Measurements from ENCODE around the gene MN1. TPM values are rescaled to one million over a fixed set of nuclear protein-coding genes. Genes with fewer than 3 reads are reported as not detected.

The MN1 gene
- polyA plus RNA-seq, 4 donors: 0.81 to 2.6 (median 2.1) TPM; not detected in 1

DNA sequence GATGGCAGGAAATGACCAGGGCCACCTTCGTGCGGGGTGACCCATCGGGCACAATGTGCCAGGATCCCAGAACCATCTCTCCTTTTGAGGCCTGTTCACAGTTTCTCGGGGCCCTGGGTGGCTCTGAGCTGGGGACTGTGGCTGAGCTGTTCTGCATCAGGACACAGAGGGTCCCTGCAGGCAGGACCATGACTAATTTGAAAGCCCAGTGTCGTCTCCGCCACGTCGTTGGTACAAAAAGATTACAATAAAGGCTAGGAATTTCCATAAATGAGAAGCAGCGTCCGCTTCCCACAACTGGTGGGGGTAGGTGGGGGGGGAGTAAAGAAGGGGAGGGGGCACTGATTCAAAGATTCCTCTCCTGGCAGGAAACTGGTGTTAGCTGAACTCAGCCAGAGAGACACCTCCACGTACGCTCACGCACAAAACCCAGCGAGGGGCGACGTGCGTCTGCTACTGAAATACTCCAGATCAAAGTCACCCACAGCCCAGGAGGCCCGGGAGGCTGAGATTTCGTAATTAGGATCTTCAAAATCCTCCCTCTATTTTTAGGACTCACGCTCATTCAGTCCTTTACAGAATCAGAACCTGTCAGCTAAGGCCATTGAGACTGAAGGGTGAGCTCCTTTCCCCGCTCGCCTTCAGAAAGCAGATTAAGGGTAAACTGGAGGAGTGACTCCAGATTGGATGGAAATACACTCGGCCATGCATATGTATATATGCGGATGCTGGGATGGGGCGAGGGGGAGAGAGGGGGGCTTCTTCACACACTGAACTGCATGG is 11.0 kb downstream of the MN1 start:
- no peak overlapping the region for H3K4me3 ChIP-seq (ENCODE audit: low read depth in 1 of 3, low read length in 3 of 3)
- FAIRE-seq: no peak

GRCh38 chr22:27788500-27789288 is 12.9 kb downstream of the MN1 start:
- DNase-seq (no peak), FAIRE-seq (no peak)
- H3K27ac ChIP-seq (ENCODE audit: low read depth in 1 of 3, low read length in 2 of 3): no peak overlapping the region
- 87 to 89% (median 87%) methylated on average over 20 of the region's 20 CpGs for WGBS, 3 donors
- peaks cover 0 to 22% (median 0%) of the 10 kb centered on the region in 3 donors for H3K27me3 ChIP-seq (ENCODE audit: control insufficient read depth in 3 of 3, insufficient read depth in 3 of 3, low read length in 3 of 3)
- H3K9me3 ChIP-seq (ENCODE audit: control insufficient read depth in 2 of 2, insufficient read depth in 1 of 2, low read depth in 1 of 2, low read length in 1 of 2): no peaks in the 10 kb centered on the region
- H3K4me1 ChIP-seq (ENCODE audit: control insufficient read depth in 3 of 3, insufficient read depth in 2 of 3, low read depth in 1 of 3, low read length in 2 of 3): peaks cover 0 to 15% (median 0%) of the 10 kb centered on the region in 3 donors
- peaks cover 0 to 6% (median 0%) of the 10 kb centered on the region in 3 donors for H3K36me3 ChIP-seq (ENCODE audit: control insufficient read depth in 3 of 3, insufficient read depth in 2 of 3, low read depth in 1 of 3, low read length in 3 of 3)
- no peak overlapping the region for H3K4me3 ChIP-seq (ENCODE audit: low read depth in 1 of 3, low read length in 3 of 3)

More for the DNA sequence above, 11.0 kb downstream of the MN1 start:
- Histone ChIP-seq H3K4me1 (ENCODE audit: control insufficient read depth in 3 of 3, insufficient read depth in 2 of 3, low read depth in 1 of 3, low read length in 2 of 3) (peaks cover 0 to 15% (median 0%) of the 10 kb centered on the region in 3 donors), H3K36me3 (ENCODE audit: control insufficient read depth in 3 of 3, insufficient read depth in 2 of 3, low read depth in 1 of 3, low read length in 3 of 3) (peaks cover 0 to 8% (median 0%) of the 10 kb centered on the region in 3 donors), H3K9me3 (ENCODE audit: control insufficient read depth in 2 of 2, insufficient read depth in 1 of 2, low read depth in 1 of 2, low read length in 1 of 2) (no peaks in the 10 kb centered on the region), H3K27ac (ENCODE audit: low read depth in 1 of 3, low read length in 2 of 3) (peak overlapping the region in 1 of 3 donors; percentile 51), H3K27me3 (ENCODE audit: control insufficient read depth in 3 of 3, insufficient read depth in 3 of 3, low read length in 3 of 3) (peaks cover 0 to 35% (median 0%) of the 10 kb centered on the region in 3 donors)
- no peak for DNase-seq
- 75 to 87% (median 81%) methylated on average over 25 of the region's 25 CpGs for WGBS, 3 donors

DNA sequence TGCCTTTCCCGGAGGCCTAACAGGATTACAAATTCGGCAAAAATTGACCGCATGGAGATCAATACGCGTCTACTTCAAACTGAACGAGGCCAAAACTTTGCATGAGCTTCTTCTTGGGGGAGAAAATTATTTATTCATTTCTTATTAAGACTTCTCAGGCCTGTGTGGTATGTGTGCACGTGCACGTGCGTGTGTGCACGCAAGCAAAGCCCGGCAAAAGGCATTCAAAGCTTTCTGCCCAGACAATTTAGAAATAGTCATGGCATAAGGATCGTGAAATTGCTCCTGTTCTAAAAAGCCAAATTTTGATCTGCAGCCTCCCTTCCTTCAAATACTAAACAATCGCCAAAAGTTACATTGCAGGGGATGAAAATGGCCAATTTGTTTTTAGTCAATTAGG is 14.6 kb downstream of the MN1 start:
- peaks cover 0 to 9% (median 0%) of the 10 kb centered on the region in 3 donors for H3K4me1 ChIP-seq (ENCODE audit: control insufficient read depth in 3 of 3, insufficient read depth in 2 of 3, low read depth in 1 of 3, low read length in 2 of 3)
- H3K27me3 ChIP-seq (ENCODE audit: control insufficient read depth in 3 of 3, insufficient read depth in 3 of 3, low read length in 3 of 3): peaks cover 0 to 16% (median 0%) of the 10 kb centered on the region in 3 donors
- H3K27ac ChIP-seq (ENCODE audit: low read depth in 1 of 3, low read length in 2 of 3): no peak overlapping the region
- no peak overlapping the region for H3K4me3 ChIP-seq (ENCODE audit: low read depth in 1 of 3, low read length in 3 of 3)
- DNase-seq (no peak), FAIRE-seq (no peak)
- 85 to 93% (median 87%) methylated on average over 13 of the region's 13 CpGs for WGBS, 3 donors
- H3K36me3 ChIP-seq (ENCODE audit: control insufficient read depth in 3 of 3, insufficient read depth in 2 of 3, low read depth in 1 of 3, low read length in 3 of 3): peaks cover 0 to 7% (median 0%) of the 10 kb centered on the region in 3 donors
- H3K9me3 ChIP-seq (ENCODE audit: control insufficient read depth in 2 of 2, insufficient read depth in 1 of 2, low read depth in 1 of 2, low read length in 1 of 2): no peaks in the 10 kb centered on the region

DNA sequence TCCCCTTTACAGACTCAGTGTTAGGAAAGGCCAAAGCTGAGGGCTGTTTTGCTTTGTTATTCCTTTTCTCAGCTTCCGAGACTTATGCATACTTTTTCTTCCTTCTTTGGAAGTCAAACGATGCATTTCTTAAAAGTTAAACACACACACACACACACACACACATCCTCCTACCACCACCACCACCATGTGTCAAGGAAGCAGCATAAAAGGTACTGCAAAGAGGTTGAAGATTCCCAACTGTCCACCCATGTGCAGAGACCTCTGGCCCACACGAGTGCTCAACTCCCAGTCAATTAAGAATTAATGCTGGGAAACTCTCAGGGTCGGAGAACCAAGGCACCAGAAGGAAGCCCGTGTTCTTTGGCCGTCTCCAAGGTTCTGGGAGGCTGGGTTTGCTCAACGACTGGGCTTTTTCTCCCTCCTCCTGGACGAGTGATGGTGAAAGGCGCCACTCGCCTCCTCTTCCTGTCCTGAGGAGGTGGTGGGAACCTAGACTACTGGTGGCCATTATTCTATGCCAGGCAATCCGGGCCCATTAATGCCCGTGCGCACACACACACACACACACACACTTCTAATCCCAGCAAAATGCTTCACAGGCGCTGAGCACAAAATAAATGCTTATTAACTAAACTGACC is 15.1 kb downstream of the MN1 start:
- Histone ChIP-seq H3K9me3 (ENCODE audit: control insufficient read depth in 2 of 2, insufficient read depth in 1 of 2, low read depth in 1 of 2, low read length in 1 of 2) (no peaks in the 10 kb centered on the region), H3K4me1 (ENCODE audit: control insufficient read depth in 3 of 3, insufficient read depth in 2 of 3, low read depth in 1 of 3, low read length in 2 of 3) (peaks cover 0 to 4% (median 0%) of the 10 kb centered on the region in 3 donors), H3K36me3 (ENCODE audit: control insufficient read depth in 3 of 3, insufficient read depth in 2 of 3, low read depth in 1 of 3, low read length in 3 of 3) (peaks cover 0 to 7% (median 0%) of the 10 kb centered on the region in 3 donors), H3K27me3 (ENCODE audit: control insufficient read depth in 3 of 3, insufficient read depth in 3 of 3, low read length in 3 of 3) (peaks cover 0 to 11% (median 0%) of the 10 kb centered on the region in 3 donors), H3K27ac (ENCODE audit: low read depth in 1 of 3, low read length in 2 of 3) (peak overlapping the region in 2 of 3 donors; percentile 45 to 83), H3K4me3 (ENCODE audit: low read depth in 1 of 3, low read length in 3 of 3) (no peak overlapping the region)
- no peak for DNase-seq
- no peak for FAIRE-seq
- WGBS, 3 donors: 71 to 79% (median 77%) methylated on average over 14 of the region's 14 CpGs

DNA sequence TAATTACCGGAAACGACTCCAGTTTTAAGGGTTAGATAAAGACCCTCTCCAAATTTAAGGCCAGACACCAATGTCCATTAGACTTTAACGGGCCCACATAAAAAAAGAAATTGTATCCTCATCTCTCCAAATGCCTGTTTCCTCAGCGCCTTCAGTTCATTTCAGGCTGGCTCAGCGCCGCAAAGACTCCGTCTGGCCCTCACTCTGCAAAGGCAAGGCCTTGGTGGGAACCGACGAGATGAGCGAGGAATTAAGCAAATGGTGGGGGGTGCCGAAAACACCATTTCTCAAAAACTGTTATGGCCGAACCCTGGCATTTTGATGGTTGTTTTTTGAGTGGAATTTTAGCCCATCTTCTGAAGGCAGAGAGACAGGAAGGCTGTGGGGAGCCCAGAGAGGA is 15.7 kb downstream of the MN1 start:
- no peak for FAIRE-seq
- peaks cover 0 to 7% (median 0%) of the 10 kb centered on the region in 3 donors for H3K36me3 ChIP-seq (ENCODE audit: control insufficient read depth in 3 of 3, insufficient read depth in 2 of 3, low read depth in 1 of 3, low read length in 3 of 3)
- no peaks in the 10 kb centered on the region for H3K9me3 ChIP-seq (ENCODE audit: control insufficient read depth in 2 of 2, insufficient read depth in 1 of 2, low read depth in 1 of 2, low read length in 1 of 2)
- DNase-seq: no peak
- WGBS, 3 donors: 64 to 87% (median 70%) methylated on average over 12 of the region's 12 CpGs
- no peak overlapping the region for H3K4me3 ChIP-seq (ENCODE audit: low read depth in 1 of 3, low read length in 3 of 3)
- peaks cover 0 to 5% (median 0%) of the 10 kb centered on the region in 3 donors for H3K27me3 ChIP-seq (ENCODE audit: control insufficient read depth in 3 of 3, insufficient read depth in 3 of 3, low read length in 3 of 3)
- H3K27ac ChIP-seq (ENCODE audit: low read depth in 1 of 3, low read length in 2 of 3): peak overlapping the region in 2 of 3 donors; percentile 45 to 83
- no peaks in the 10 kb centered on the region for H3K4me1 ChIP-seq (ENCODE audit: control insufficient read depth in 3 of 3, insufficient read depth in 2 of 3, low read depth in 1 of 3, low read length in 2 of 3)

GRCh38 chr22:27784120-27784475 is 17.5 kb downstream of the MN1 start:
- no peaks in the 10 kb centered on the region for H3K9me3 ChIP-seq (ENCODE audit: control insufficient read depth in 2 of 2, insufficient read depth in 1 of 2, low read depth in 1 of 2, low read length in 1 of 2)
- 80 to 91% (median 87%) methylated on average over 6 of the region's 6 CpGs for WGBS, 3 donors
- H3K36me3 ChIP-seq (ENCODE audit: control insufficient read depth in 3 of 3, insufficient read depth in 2 of 3, low read depth in 1 of 3, low read length in 3 of 3): peaks cover 0 to 9% (median 0%) of the 10 kb centered on the region in 3 donors
- FAIRE-seq (no peak), DNase-seq (no peak)
- H3K4me1 ChIP-seq (ENCODE audit: control insufficient read depth in 3 of 3, insufficient read depth in 2 of 3, low read depth in 1 of 3, low read length in 2 of 3): no peaks in the 10 kb centered on the region
- H3K27ac ChIP-seq (ENCODE audit: low read depth in 1 of 3, low read length in 2 of 3): peak overlapping the region in 1 of 3 donors; percentile 52
- H3K4me3 ChIP-seq (ENCODE audit: low read depth in 1 of 3, low read length in 3 of 3): no peak overlapping the region
- no peaks in the 10 kb centered on the region for H3K27me3 ChIP-seq (ENCODE audit: control insufficient read depth in 3 of 3, insufficient read depth in 3 of 3, low read length in 3 of 3)

GRCh38 chr22:27783436-27784119 is 18.0 kb downstream of the MN1 start:
- Histone ChIP-seq H3K9me3 (ENCODE audit: control insufficient read depth in 2 of 2, insufficient read depth in 1 of 2, low read depth in 1 of 2, low read length in 1 of 2) (no peaks in the 10 kb centered on the region), H3K27ac (ENCODE audit: low read depth in 1 of 3, low read length in 2 of 3) (peak overlapping the region in 2 of 3 donors; percentile 8 to 52), H3K36me3 (ENCODE audit: control insufficient read depth in 3 of 3, insufficient read depth in 2 of 3, low read depth in 1 of 3, low read length in 3 of 3) (peaks cover 0 to 13% (median 0%) of the 10 kb centered on the region in 3 donors), H3K27me3 (ENCODE audit: control insufficient read depth in 3 of 3, insufficient read depth in 3 of 3, low read length in 3 of 3) (no peaks in the 10 kb centered on the region), H3K4me3 (ENCODE audit: low read depth in 1 of 3, low read length in 3 of 3) (no peak overlapping the region), H3K4me1 (ENCODE audit: control insufficient read depth in 3 of 3, insufficient read depth in 2 of 3, low read depth in 1 of 3, low read length in 2 of 3) (no peaks in the 10 kb centered on the region)
- WGBS, 3 donors: 73 to 78% (median 77%) methylated on average over 13 of the region's 13 CpGs
- DNase-seq (no peak), FAIRE-seq (no peak)
